ENCODE measurements around the gene VCL.

VCL gene

GRCh38 chr10:74151879-74152722, 154.2 kb downstream of the VCL start:
- DNase-seq (ENCODE audit: low read depth in 2 of 2), result no peak

- no peak for DNase-seq (ENCODE audit: low read depth in 2 of 2)
Measured at GRCh38 chr10:74153123-74153522, 155.2 kb downstream of the VCL start.

- no peak for DNase-seq (ENCODE audit: low read depth in 2 of 2)
Measured at GRCh38 chr10:74153676-74154075, 155.8 kb downstream of the VCL start.

GRCh38 chr10:74156919-74157289, 159.0 kb downstream of the VCL start:
- no peak for DNase-seq (ENCODE audit: low read depth in 2 of 2)

GRCh38 chr10:74160013-74160412, 162.1 kb downstream of the VCL start:
- DNase-seq (ENCODE audit: low read depth in 2 of 2), result no peak

- no peak for DNase-seq (ENCODE audit: low read depth in 2 of 2)
Measured at GRCh38 chr10:74163319-74164068, 165.6 kb downstream of the VCL start.

GRCh38 chr10:74164716-74165529, 167.0 kb downstream of the VCL start:
- DNase-seq (ENCODE audit: low read depth in 2 of 2), result no peak

- DNase-seq (ENCODE audit: low read depth in 2 of 2), result no peak
Measured at GRCh38 chr10:74165530-74165901, 167.6 kb downstream of the VCL start.

GRCh38 chr10:74167443-74167842, 169.5 kb downstream of the VCL start:
- DNase-seq (ENCODE audit: low read depth in 2 of 2), result no peak
